Mucosa of rectum (tissue), 2 donors: ENCODE data around the gene NOS3.

Source experiments
- H3K27ac ChIP-seq, 2 donors: one replicate each; pipeline ENCODE4 v1.7.0; 2013; ENCODE audit warnings: inconsistent platforms in 2 of 2, low read depth in 2 of 2, low read length in 2 of 2
- H3K27me3 ChIP-seq, 2 donors: one replicate each; pipeline ENCODE4 v1.7.0; 2013; ENCODE audit warnings: low read length in 2 of 2; ENCODE audit not compliant: control insufficient read depth in 2 of 2, insufficient read depth in 2 of 2
- H3K36me3 ChIP-seq, 2 donors: one replicate each; pipeline ENCODE4 v1.7.0; 2013; ENCODE audit warnings: low read length in 2 of 2; ENCODE audit not compliant: control insufficient read depth in 2 of 2, insufficient read depth in 2 of 2
- H3K4me1 ChIP-seq, 2 donors: one replicate each; pipeline ENCODE4 v1.7.0; 2013; ENCODE audit warnings: low read length in 2 of 2, mild to moderate bottlenecking in 1 of 2; ENCODE audit not compliant: control insufficient read depth in 2 of 2, insufficient read depth in 2 of 2
- H3K4me3 ChIP-seq, 2 donors: one replicate each; pipeline ENCODE4 v1.7.0; 2013; ENCODE audit warnings: low read length in 2 of 2
- H3K9ac ChIP-seq, 2 donors: one replicate each; pipeline ENCODE4 v1.7.0; 2013; ENCODE audit warnings: low read length in 2 of 2, low read depth in 1 of 2, mild to moderate bottlenecking in 1 of 2
- H3K9me3 ChIP-seq, 2 donors: one replicate each; pipeline ENCODE4 v1.7.0; 2013; ENCODE audit warnings: low read length in 2 of 2; ENCODE audit not compliant: control insufficient read depth in 2 of 2
- donor health status: healthy.
- donor health status: Normal muscosa, but diverticular disease.

The NOS3 gene

DNA sequence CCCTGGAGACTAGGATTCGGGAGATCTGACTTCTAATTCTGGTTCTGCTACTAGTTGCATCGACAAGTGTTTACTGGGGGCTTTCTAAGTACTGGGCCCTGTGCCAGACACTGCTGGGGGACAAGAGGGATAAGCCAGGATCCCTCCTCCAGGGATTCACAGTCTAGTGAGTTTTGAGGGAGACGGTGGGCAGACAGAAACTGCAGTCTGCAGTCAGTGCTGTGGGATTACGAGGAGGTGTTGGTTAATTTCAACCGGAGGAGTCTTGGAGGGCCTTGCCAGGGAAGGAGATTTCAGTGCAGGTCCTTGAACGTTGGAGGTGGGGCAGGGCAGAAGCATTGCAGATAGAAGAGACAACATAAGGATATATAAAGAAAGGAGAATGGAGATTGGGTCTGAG, 9.2 kb upstream of the NOS3 start:
- no peak overlapping the region for H3K27ac ChIP-seq
- peaks cover 2 to 9% of the 10 kb centered on the region in 2 donors for H3K4me1 ChIP-seq
- peaks cover 23 to 30% of the 10 kb centered on the region in 2 donors for H3K27me3 ChIP-seq
- H3K36me3 ChIP-seq, result no peaks in the 10 kb centered on the region
- H3K9me3 ChIP-seq, result no peaks in the 10 kb centered on the region
- H3K9ac ChIP-seq, result no peak overlapping the region
- H3K4me3 ChIP-seq, result no peak overlapping the region

DNA sequence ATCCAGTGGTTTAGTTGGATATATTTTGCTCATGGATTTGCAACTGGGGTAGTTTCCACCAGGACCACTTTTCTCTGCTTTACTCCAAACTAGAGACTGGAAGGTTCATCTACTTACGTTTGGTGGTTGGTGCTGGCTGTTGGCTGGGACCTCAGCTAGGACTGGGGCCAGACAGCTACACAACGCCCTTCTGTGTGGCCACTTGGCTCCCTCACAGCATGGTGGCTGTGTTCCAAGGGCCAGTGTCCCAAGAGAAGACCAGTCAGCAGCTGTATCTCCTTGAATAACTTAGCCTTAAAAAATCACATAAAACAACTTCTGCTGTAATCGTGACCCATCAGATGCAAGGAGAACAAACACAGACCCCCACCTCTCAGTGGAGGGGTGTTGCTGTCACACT, 8.5 kb upstream of the NOS3 start:
- peaks cover 2 to 3% of the 10 kb centered on the region in 2 donors for H3K4me1 ChIP-seq
- H3K27ac ChIP-seq, result no peak overlapping the region
- peaks cover 16 to 25% of the 10 kb centered on the region in 2 donors for H3K27me3 ChIP-seq
- H3K36me3 ChIP-seq, result no peaks in the 10 kb centered on the region
- H3K4me3 ChIP-seq, result no peak overlapping the region
- H3K9me3 ChIP-seq, result no peaks in the 10 kb centered on the region
- H3K9ac ChIP-seq, result no peak overlapping the region

DNA sequence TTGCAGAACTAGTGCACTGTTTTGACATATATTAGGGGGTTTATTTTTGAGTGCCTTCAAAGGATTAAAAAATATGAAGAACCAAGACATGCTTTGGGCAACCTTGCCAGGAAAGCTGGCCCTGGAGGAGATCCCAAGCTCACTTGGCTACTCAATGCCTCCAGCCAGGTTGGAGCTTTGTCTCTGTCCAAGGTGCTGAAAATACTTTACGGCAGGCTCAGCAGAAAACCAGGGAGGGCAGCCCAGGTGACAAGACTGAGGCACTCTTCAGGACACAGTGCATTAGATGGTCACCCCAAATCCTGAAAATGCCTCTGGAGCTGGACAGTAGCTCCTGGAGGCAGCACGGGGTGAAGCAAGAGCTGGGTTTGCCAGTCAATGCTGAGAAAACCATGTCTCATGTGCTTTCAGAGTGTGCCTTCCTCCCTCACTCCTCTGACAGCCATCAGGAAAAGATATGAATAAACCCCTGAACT, 6.9 kb upstream of the NOS3 start:
- Histone ChIP-seq H3K4me1 (peaks cover 2 to 8% of the 10 kb centered on the region in 2 donors), H3K4me3 (no peak overlapping the region), H3K27me3 (peaks cover 11 to 24% of the 10 kb centered on the region in 2 donors), H3K9me3 (no peaks in the 10 kb centered on the region), H3K36me3 (no peaks in the 10 kb centered on the region), H3K27ac (no peak overlapping the region), H3K9ac (no peak overlapping the region)

DNA sequence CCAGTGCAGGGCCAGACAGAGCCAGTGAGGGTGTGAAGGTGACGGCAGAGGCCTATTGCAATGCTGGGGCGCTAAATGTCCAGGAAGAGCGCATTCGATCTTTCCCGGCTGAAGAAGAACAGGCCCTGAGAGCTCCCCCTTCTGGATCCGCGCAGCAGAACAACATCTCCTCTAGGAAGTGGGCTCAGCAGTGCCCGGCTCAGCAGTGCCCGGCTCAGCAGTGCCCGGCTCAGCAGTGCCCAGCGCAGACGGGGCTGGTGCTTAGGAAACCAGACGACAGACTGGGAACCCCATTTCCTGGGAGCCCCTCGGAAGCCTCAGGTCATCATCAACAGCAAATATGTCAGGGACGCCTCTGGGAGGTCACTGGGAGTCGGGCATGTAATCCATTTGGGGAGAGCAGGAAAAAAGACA, 4.7 kb upstream of the NOS3 start:
- Histone ChIP-seq H3K9me3 (no peaks in the 10 kb centered on the region), H3K27ac (no peak overlapping the region), H3K36me3 (no peaks in the 10 kb centered on the region), H3K4me1 (peaks cover 2 to 8% of the 10 kb centered on the region in 2 donors), H3K27me3 (peaks cover 0 to 15% of the 10 kb centered on the region in 2 donors), H3K9ac (no peak overlapping the region), H3K4me3 (no peak overlapping the region)

DNA sequence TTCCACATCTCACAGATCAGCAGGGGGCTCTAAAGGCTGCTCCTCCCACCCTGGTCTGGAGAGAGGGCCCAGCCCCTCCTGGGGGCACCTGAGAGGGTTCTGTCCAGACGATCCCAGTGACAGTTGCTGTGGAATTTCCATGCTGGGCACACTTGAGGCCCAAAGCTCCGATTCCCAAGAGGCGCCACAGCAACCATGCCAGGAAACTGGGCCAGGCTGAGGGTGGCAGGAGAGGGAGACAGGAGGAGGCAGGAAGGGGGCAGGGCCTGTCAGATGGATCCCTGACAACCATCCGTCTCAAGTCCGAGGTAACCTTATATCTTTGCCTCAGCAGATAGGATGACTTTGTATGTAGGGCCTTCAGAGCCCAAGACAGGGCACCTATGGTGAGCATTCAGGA, 4.3 kb upstream of the NOS3 start:
- Histone ChIP-seq H3K9me3 (no peaks in the 10 kb centered on the region), H3K9ac (no peak overlapping the region), H3K4me1 (peaks cover 2 to 8% of the 10 kb centered on the region in 2 donors), H3K27ac (no peak overlapping the region), H3K27me3 (peaks cover 0 to 15% of the 10 kb centered on the region in 2 donors), H3K36me3 (no peaks in the 10 kb centered on the region), H3K4me3 (no peak overlapping the region)

DNA sequence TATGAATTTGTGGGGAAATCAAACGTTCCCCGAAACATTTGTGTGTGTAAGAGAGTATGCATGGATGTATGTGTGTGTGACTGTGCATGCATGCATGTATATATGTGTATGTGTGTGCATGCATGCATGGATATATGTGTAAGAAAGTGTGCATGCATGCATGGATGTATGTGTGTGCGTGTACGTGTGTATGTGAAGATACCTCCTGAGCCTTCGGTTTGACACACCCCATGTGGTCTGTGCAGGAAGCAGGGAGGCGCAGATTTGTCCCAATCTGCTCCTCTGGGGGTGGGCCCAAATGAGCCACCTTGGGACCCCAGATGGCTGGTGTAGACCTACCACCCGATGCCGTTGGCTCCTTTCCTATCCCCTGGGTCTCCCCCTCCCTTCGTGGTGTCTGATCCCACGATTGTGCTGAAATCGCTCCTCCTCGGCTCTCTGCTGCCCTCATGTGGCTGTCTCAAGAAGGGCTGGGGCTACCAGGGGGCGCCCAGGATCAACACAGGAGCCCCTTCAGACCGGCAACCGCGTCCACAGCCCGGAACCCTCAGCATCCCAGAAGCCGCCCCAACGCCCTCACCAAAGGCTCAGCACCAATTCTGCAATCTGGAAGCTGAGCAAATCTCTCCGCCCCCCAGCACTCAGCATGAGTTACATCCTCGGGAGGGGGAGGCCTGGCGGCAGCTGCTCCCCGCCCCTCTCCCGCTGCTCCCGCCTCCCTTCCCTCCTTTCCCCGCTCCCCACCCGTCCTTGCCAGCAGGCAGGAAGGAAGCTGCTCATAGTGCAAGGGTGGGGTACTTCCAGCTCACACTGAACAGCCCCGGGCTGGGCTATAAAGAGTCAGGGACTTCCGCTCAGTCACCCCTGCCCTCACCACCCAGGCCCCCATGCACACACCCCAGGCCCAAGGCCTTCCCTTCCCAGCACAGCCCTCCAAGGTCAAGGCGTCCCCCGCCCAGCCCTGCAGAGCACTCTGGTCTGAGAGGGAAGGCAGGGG, 2.3 kb upstream of the NOS3 start:
- Histone ChIP-seq H3K27ac (peak overlapping the region in 1 of 2 donors; percentile 48), H3K27me3 (peaks cover 0 to 10% of the 10 kb centered on the region in 2 donors), H3K9ac (no peak overlapping the region)

DNA sequence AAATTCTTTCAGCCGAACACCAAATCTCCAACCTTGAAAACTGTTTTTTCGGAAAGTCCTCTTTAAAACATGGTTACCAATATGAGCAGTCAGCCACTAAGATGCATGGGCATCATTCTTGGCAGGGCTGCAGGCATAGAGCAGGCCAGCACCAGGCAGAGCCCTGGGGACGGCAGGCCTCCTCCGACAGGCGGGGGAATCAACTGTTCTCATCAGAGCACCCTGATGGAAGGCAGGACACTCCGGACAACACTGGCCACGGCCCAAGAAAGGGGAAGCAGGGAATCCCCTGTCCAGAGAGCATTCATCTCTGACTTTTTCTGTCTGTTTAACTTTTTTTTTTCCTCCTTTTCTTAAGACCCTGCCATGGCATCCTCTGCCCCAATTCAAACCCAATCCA, 1.4 kb upstream of the NOS3 start:
- Histone ChIP-seq H3K9ac (no peak overlapping the region), H3K27ac (peak overlapping the region in 1 of 2 donors; percentile 48), H3K9me3 (no peaks in the 10 kb centered on the region), H3K27me3 (peaks cover 0 to 8% of the 10 kb centered on the region in 2 donors), H3K4me1 (peaks cover 2 to 8% of the 10 kb centered on the region in 2 donors), H3K4me3 (no peak overlapping the region), H3K36me3 (no peaks in the 10 kb centered on the region)

More for the DNA sequence above, 2.3 kb upstream of the NOS3 start:
- Histone ChIP-seq H3K4me3 (no peak overlapping the region), H3K36me3 (no peaks in the 10 kb centered on the region), H3K4me1 (peaks cover 2 to 8% of the 10 kb centered on the region in 2 donors), H3K9me3 (no peaks in the 10 kb centered on the region)

DNA sequence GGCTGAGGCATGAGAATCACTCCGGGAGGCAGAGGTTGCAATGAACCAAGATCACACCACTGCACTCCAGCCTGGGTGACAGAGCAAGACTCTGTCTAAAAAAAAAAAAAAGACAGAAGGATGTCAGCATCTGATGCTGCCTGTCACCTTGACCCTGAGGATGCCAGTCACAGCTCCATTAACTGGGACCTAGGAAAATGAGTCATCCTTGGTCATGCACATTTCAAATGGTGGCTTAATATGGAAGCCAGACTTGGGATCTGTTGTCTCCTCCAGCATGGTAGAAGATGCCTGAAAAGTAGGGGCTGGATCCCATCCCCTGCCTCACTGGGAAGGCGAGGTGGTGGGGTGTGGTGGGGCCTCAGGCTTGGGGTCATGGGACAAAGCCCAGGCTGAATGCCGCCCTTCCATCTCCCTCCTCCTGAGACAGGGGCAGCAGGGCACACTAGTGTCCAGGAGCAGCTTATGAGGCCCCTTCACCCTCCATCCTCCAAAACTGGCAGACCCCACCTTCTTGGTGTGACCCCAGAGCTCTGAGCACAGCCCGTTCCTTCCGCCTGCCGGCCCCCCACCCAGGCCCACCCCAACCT, 1.3 kb downstream of the NOS3 start:
- Histone ChIP-seq H3K36me3 (no peaks in the 10 kb centered on the region), H3K9me3 (no peaks in the 10 kb centered on the region), H3K4me3 (no peak overlapping the region), H3K27me3 (no peaks in the 10 kb centered on the region), H3K4me1 (peaks cover 2 to 8% of the 10 kb centered on the region in 2 donors), H3K27ac (no peak overlapping the region), H3K9ac (no peak overlapping the region)

DNA sequence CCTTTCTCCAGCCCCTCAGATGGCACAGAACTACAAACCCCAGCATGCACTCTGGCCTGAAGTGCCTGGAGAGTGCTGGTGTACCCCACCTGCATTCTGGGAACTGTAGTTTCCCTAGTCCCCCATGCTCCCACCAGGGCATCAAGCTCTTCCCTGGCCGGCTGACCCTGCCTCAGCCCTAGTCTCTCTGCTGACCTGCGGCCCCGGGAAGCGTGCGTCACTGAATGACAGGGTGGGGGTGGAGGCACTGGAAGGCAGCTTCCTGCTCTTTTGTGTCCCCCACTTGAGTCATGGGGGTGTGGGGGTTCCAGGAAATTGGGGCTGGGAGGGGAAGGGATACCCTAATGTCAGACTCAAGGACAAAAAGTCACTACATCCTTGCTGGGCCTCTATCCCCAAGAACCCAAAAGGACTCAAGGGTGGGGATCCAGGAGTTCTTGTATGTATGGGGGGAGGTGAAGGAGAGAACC, 2.1 kb downstream of the NOS3 start:
- H3K36me3 ChIP-seq, result no peaks in the 10 kb centered on the region
- no peak overlapping the region for H3K4me3 ChIP-seq
- H3K4me1 ChIP-seq, result peaks cover 2 to 8% of the 10 kb centered on the region in 2 donors
- H3K27ac ChIP-seq, result no peak overlapping the region
- H3K9me3 ChIP-seq, result no peaks in the 10 kb centered on the region
- H3K27me3 ChIP-seq, result no peaks in the 10 kb centered on the region
- H3K9ac ChIP-seq, result no peak overlapping the region

DNA sequence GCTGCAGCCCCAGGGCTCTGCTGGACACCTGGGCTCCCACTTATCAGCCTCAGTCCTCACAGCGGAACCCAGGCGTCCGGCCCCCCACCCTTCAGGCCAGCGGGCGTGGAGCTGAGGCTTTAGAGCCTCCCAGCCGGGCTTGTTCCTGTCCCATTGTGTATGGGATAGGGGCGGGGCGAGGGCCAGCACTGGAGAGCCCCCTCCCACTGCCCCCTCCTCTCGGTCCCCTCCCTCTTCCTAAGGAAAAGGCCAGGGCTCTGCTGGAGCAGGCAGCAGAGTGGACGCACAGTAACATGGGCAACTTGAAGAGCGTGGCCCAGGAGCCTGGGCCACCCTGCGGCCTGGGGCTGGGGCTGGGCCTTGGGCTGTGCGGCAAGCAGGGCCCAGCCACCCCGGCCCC, 2.7 kb downstream of the NOS3 start:
- Histone ChIP-seq H3K9me3 (no peaks in the 10 kb centered on the region), H3K4me1 (peaks cover under 1 to 3% of the 10 kb centered on the region in 2 donors), H3K27me3 (no peaks in the 10 kb centered on the region), H3K9ac (no peak overlapping the region), H3K27ac (no peak overlapping the region), H3K36me3 (no peaks in the 10 kb centered on the region), H3K4me3 (no peak overlapping the region)
